Iris pigment epithelial cell (primary cell): ENCODE measurements around the gene BRCA2.
"Not testable (repeated sequence)": the region's sequence is repeated elsewhere in the genome, so short reads cannot be mapped to it uniquely, and the experiment has no call there.

Source experiments
- DNase-seq: peaks from one replicate; pipeline ENCODE4 v3.0.0-alpha.2; 2011; ENCODE audit warnings: low read depth

BRCA2 gene

DNA sequence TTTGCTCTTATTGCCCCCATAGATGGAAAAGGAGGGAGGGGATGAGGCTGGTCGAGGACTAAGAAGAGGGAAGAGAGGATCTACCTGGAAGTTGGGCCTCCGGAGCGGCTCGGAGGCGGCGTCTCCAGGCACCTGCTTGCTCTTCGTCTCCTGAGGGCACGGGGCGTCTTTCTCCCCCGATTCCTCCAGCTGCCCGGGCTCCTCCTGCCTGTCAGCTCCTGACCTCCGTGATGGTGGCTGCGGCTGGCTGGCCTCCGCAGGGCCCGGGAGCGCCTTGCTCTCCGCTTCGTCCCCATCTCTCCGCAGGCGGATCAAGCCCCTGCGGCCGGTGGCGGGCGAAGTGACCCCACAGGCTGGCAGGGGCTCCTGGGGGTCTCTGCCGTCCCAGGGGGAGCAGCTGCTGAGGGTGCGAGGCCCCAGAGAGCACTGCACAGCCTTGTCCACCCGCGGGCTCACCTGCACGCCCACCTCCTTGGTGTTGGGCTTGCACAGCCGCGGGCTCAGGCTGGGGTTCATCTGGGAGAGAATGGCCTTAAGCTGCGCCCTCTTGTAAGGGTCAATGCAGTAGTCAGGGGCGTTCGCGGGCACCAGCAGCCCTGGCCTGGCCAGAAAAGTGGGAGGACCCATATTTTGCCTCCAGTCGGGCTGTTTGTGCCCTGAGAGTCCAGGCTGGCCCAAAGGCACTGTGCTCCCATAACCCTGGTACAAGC lies 4.0 kb upstream of the BRCA2 start:
- no peak for DNase-seq

- peak; percentile 74 for DNase-seq
Measured at GRCh38 chr13:32314271-32315237, 754 bp upstream of the BRCA2 start.

DNA sequence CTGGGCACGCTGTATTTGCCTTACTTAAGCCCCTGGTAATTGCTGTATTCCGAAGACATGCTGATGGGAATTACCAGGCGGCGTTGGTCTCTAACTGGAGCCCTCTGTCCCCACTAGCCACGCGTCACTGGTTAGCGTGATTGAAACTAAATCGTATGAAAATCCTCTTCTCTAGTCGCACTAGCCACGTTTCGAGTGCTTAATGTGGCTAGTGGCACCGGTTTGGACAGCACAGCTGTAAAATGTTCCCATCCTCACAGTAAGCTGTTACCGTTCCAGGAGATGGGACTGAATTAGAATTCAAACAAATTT lies 676 bp downstream of the BRCA2 start:
- DNase-seq: no peak

GRCh38 chr13:32316501-32316900 lies 1.2 kb downstream of the BRCA2 start:
- DNase-seq: no peak

- DNase-seq: no peak
Measured at GRCh38 chr13:32317716-32318465, 2.6 kb downstream of the BRCA2 start.

DNA sequence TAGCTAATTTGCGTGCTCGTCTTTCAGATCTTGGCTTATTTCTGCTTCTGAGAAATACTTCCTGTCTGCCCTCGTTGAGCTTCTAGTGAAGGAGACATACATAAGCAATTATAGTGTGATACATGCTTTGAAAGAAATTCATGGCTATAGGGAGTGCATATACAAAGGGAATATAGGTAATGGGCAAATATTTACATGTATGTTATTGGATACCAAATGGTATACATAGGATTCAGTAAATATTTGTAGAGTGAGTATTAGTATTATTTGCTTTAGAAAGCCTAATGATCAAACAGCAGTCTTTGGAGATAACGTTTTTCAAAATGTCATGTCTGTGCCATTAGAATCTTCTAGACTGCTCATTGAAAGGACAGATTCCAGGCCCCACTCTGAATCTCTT lies 5.2 kb downstream of the BRCA2 start:
- no peak for DNase-seq

DNA sequence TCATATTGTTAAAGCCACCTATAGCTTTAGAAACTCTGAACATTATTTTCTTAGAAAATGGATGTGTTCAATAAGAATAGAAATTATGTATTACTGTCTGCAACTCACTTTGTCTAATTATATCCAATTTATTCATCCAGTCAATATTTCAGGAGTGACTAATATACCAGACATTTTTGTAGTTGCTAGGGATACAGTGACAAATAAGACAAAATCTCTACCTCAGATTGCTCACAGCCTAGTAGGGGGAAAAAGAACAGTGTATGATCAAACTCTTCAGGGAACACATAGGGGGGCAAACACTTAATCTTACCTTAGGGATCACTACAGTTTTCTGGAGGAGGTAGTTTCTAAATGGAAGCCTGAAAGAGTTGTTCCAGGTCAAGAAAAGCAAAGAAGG lies 8.6 kb downstream of the BRCA2 start:
- DNase-seq: peak; percentile 73

GRCh38 chr13:32330441-32330840 lies 15.1 kb downstream of the BRCA2 start:
- peak; percentile 72 for DNase-seq

DNA sequence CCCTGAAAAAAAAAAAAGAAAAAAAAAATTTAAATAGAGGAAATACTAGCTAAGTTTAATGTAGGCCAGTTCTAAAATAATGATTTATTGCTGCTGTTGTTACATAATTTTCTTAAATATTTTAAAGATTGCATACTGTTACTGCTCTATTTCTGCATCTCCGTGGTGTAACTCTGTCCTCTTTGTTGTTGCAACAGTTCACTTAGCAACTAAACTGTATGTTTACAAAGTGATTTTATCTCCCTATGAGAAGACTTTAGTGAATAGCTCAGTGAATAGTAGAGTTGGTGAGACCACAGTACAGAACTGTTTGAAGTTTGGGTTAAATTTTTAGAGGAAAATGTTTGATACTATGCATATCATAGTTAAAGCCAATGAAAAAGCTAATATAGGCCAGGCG lies 19.4 kb downstream of the BRCA2 start:
- peak; percentile 28 for DNase-seq

DNA sequence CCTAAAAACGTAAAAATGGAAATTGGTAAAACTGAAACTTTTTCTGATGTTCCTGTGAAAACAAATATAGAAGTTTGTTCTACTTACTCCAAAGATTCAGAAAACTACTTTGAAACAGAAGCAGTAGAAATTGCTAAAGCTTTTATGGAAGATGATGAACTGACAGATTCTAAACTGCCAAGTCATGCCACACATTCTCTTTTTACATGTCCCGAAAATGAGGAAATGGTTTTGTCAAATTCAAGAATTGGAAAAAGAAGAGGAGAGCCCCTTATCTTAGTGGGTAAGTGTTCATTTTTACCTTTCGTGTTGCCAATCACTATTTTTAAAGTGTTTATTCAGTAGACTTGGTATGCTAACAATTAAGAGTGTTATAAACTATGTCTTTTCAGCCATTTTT lies 25.6 kb downstream of the BRCA2 start:
- DNase-seq: no peak

DNA sequence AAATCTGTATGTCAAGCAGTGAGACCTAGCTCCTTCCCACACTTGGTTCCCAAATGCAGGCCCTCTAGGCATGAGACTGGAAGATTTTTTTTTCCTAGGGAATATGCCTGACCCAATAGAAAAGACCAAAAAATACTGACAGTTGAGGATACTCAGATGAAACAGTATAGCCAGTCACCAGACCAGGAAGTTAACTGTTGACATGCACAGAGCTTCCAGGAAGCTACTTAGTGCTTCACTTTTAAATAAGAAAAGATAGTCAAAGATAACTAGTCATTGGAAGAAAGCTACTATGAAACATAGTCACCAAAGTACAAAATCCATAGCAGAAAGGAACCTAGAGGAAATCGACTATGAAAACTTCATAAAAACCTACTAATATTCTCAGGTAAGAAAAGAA lies 32.3 kb downstream of the BRCA2 start:
- DNase-seq: no peak

- not testable (repeated sequence) for DNase-seq
Measured at GRCh38 chr13:32350839-32351441, 35.6 kb downstream of the BRCA2 start.

GRCh38 chr13:32354040-32354439 lies 38.7 kb downstream of the BRCA2 start:
- DNase-seq: no peak

DNA sequence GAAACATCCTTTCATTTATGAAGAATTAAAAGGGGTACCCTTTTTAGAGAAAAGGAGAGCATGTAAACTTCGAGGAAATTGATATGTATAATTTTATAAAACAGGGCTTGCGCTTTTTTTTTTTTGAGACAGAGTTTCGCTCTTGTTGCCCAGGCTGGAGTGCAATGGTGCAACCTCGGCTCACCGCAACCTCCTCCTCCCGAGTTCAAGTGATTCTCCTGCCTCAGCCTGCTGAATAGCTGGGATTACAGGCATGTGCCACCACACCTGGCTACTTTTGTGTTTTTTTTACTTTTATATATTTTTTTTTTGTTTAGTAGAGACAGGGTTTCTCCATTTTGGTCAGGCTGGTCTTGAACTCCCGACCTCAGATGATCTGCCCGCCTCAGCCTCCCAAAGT lies 40.6 kb downstream of the BRCA2 start:
- not testable (repeated sequence) for DNase-seq

GRCh38 chr13:32362574-32362973 lies 47.3 kb downstream of the BRCA2 start:
- DNase-seq: no peak

- no peak for DNase-seq
Measured at GRCh38 chr13:32370805-32371204, 55.5 kb downstream of the BRCA2 start.

GRCh38 chr13:32376642-32377415 lies 61.5 kb downstream of the BRCA2 start:
- peak; percentile 13 for DNase-seq

- no peak for DNase-seq
Measured at GRCh38 chr13:32378012-32378411, 62.7 kb downstream of the BRCA2 start.

DNA sequence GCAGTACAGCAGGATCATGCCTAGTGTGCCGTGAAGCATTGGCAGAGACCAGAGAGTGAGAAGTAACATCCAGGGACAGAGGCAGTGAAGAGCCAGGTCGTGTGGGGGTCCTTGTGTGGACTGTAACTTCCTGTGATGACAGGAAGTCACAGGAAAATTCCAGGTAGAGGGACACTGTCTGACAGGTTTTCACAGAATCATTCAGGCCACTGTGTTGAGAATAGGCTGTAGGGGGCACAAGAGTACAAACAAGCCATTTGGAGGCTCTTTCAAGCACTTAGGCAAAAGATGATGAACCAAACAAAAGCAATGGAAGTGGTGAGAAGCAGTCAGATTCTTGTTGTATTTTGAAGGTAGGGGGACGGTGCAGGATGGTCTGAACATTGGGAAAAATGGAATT lies 66.2 kb downstream of the BRCA2 start:
- peak; percentile 36 for DNase-seq

DNA sequence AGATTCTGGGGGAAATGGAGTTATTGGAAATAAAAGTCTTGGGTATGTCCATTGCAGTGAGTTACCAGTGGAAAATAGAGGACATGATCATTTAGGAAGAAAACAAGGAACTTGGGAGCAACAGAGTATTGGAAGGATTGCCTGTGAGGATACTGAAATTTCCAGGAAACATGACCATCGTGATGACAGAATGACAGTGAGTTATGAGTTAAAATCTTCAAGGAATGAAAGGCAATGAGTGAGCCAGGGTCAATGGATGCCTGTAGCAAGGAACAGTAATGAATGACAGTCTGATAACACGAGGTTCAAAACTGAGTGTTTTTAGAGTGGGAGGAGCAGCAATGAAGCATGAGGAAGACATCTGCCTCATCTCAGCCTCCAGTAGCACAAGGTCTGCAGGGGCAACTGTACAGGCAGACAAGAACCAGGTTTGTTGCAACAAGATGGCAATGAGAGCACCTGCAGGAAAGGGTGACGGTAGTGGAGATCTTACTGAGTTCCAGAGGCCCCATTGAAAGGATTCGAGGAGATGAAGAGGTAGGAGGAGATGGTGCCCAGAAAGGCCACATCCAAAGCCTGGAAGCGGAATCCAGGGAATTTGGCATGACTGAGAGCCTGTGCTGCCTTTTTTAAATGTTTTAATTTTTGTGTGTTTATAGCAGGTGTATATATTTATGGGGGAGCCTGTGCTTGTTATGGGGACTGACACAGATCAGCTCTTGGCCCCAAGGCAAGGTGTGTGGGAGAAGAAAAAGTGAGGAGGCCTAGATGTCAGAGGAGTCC lies 68.7 kb downstream of the BRCA2 start:
- no peak for DNase-seq

DNA sequence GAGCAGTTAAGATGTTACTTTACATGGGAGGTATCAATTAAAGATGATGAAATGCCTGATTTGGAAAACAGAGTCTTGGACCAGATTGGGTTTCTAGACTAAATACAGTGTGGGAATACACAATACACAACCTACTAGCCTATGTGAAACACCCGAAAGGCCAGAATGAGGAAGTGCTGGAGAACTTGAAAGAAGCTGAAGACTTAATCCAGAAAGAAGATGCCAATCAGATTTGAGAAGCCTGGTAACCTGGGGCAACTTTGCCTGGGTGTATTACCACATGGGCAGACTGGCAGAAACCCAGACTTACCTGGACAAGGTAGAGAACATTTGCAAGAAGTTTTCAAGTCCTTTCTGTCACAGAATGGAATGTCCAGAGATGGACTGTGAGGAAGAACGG lies 69.4 kb downstream of the BRCA2 start:
- no peak for DNase-seq
